OCI-LY3 (cell line): ENCODE data around the gene CLSTN1.

ENCODE experiments used
- CTCF ChIP-seq: fragments of 200-600, 300-600 bp; sonication (generic); IDR thresholded peaks from 2 replicates; pipeline ENCODE4 v1.5.1; 2014; ENCODE audit warnings: antibody characterized with exemption, low read length, low read depth
- EZH2phosphoT487 ChIP-seq: fragments of 200-600 bp; shearing (Covaris generic); IDR thresholded peaks from 2 replicates; pipeline ENCODE4 v1.6.1; 2018; ENCODE audit warnings: antibody characterized with exemption, mixed run types, low read depth

- TF ChIP-seq CTCF (no peak), EZH2phosphoT487 (no peak)
These were observed 96.7 kb downstream of the CLSTN1 start for GRCh38 chr1:9726905-9727595.
